ENCODE measurements around the gene NRG4. TPM values are rescaled to one million over a fixed set of nuclear protein-coding genes. Genes with fewer than 3 reads are reported as not detected.
"Not testable (repeated sequence)": the region's sequence is repeated elsewhere in the genome, so short reads cannot be mapped to it uniquely, and the experiment has no call there.

The NRG4 gene
- total and polyA plus RNA-seq, 5 donors from 2014 or later = not detected

- Mint-ChIP-seq H3K36me3 (peaks cover under 1% of the 10 kb centered on the region), H3K4me1 (no peaks in the 10 kb centered on the region), H3K4me3 (no peak overlapping the region), H3K9me3 (peaks cover 0 to 4% (median 1%) of the 10 kb centered on the region in 7 donors), H3K27ac (no peak overlapping the region), H3K27me3 (peaks cover 37% of the 10 kb centered on the region)
- peaks cover 3 to 4% of the 10 kb centered on the region in 2 experiments for H3K9me3 ChIP-seq (ENCODE audit: control insufficient read depth in 2 of 2, low read length in 2 of 2)
- no peak overlapping the region for H3K27ac ChIP-seq (ENCODE audit: insufficient read depth, low read length, poor library complexity, severe bottlenecking)
- ATAC-seq (ENCODE audit: low read depth in 2 of 2) (no peak), DNase-seq (no peak)
- no peak overlapping the region for H3K4me3 ChIP-seq (ENCODE audit: low read depth, low read length)
- peaks cover 6% of the 10 kb centered on the region for H3K27me3 ChIP-seq (ENCODE audit: control insufficient read depth, insufficient read depth, low read length)
- H3K4me1 ChIP-seq (ENCODE audit: control insufficient read depth, insufficient read depth, low read length, poor library complexity, severe bottlenecking) = no peaks in the 10 kb centered on the region
- H3K36me3 ChIP-seq (ENCODE audit: control insufficient read depth, insufficient read depth, low read length) = no peaks in the 10 kb centered on the region
Observed at GRCh38 chr15:75989045-75989444, 23.2 kb downstream of the NRG4 start.

GRCh38 chr15:75985971-75986370 lies 26.3 kb downstream of the NRG4 start:
- Mint-ChIP-seq H3K27ac (no peak overlapping the region), H3K4me1 (no peaks in the 10 kb centered on the region), H3K36me3 (no peaks in the 10 kb centered on the region), H3K9me3 (no peaks in the 10 kb centered on the region), H3K4me3 (no peak overlapping the region), H3K27me3 (peaks cover 43% of the 10 kb centered on the region)
- Histone ChIP-seq H3K9me3 (ENCODE audit: control insufficient read depth in 2 of 2, low read length in 2 of 2) (no peaks in the 10 kb centered on the region), H3K27me3 (ENCODE audit: control insufficient read depth, insufficient read depth, low read length) (peaks cover 8% of the 10 kb centered on the region), H3K4me1 (ENCODE audit: control insufficient read depth, insufficient read depth, low read length, poor library complexity, severe bottlenecking) (no peaks in the 10 kb centered on the region), H3K27ac (ENCODE audit: insufficient read depth, low read length, poor library complexity, severe bottlenecking) (no peak overlapping the region), H3K36me3 (ENCODE audit: control insufficient read depth, insufficient read depth, low read length) (no peaks in the 10 kb centered on the region), H3K4me3 (ENCODE audit: low read depth, low read length) (no peak overlapping the region)
- DNase-seq (no peak), ATAC-seq (ENCODE audit: low read depth in 2 of 2) (no peak)

GRCh38 chr15:75984706-75985105 lies 27.5 kb downstream of the NRG4 start:
- not testable (repeated sequence) for H3K9me3 Mint-ChIP-seq; H3K36me3 Mint-ChIP-seq; H3K27ac Mint-ChIP-seq; H3K36me3 ChIP-seq (ENCODE audit: control insufficient read depth, insufficient read depth, low read length); H3K4me1 Mint-ChIP-seq; H3K4me3 ChIP-seq (ENCODE audit: low read depth, low read length); H3K4me1 ChIP-seq (ENCODE audit: control insufficient read depth, insufficient read depth, low read length, poor library complexity, severe bottlenecking); H3K27ac ChIP-seq (ENCODE audit: insufficient read depth, low read length, poor library complexity, severe bottlenecking); H3K9me3 ChIP-seq (ENCODE audit: control insufficient read depth in 2 of 2, low read length in 2 of 2); DNase-seq; ATAC-seq (ENCODE audit: low read depth in 2 of 2); H3K4me3 Mint-ChIP-seq
- peaks cover 12% of the 10 kb centered on the region for H3K27me3 ChIP-seq (ENCODE audit: control insufficient read depth, insufficient read depth, low read length)
- peaks cover 40% of the 10 kb centered on the region for H3K27me3 Mint-ChIP-seq

- H3K27me3 ChIP-seq (ENCODE audit: control insufficient read depth, insufficient read depth, low read length) = peaks cover 18% of the 10 kb centered on the region
- Mint-ChIP-seq H3K4me1 (no peaks in the 10 kb centered on the region), H3K4me3 (no peak overlapping the region), H3K36me3 (no peaks in the 10 kb centered on the region), H3K27ac (no peak overlapping the region), H3K27me3 (peaks cover 41% of the 10 kb centered on the region), H3K9me3 (peaks cover 0 to 3% (median 0%) of the 10 kb centered on the region in 7 donors)
- no peak overlapping the region for H3K27ac ChIP-seq (ENCODE audit: insufficient read depth, low read length, poor library complexity, severe bottlenecking)
- H3K4me1 ChIP-seq (ENCODE audit: control insufficient read depth, insufficient read depth, low read length, poor library complexity, severe bottlenecking) = no peaks in the 10 kb centered on the region
- ATAC-seq (ENCODE audit: low read depth in 2 of 2) (no peak), DNase-seq (no peak)
- no peak overlapping the region for H3K4me3 ChIP-seq (ENCODE audit: low read depth, low read length)
- H3K36me3 ChIP-seq (ENCODE audit: control insufficient read depth, insufficient read depth, low read length) = no peaks in the 10 kb centered on the region
- H3K9me3 ChIP-seq (ENCODE audit: control insufficient read depth in 2 of 2, low read length in 2 of 2) = no peaks in the 10 kb centered on the region
Observed at GRCh38 chr15:75982468-75982867, 29.8 kb downstream of the NRG4 start.

- Histone ChIP-seq H3K4me3 (ENCODE audit: low read depth, low read length) (no peak overlapping the region), H3K36me3 (ENCODE audit: control insufficient read depth, insufficient read depth, low read length) (no peaks in the 10 kb centered on the region), H3K27ac (ENCODE audit: insufficient read depth, low read length, poor library complexity, severe bottlenecking) (no peak overlapping the region), H3K4me1 (ENCODE audit: control insufficient read depth, insufficient read depth, low read length, poor library complexity, severe bottlenecking) (no peaks in the 10 kb centered on the region), H3K9me3 (ENCODE audit: control insufficient read depth in 2 of 2, low read length in 2 of 2) (no peaks in the 10 kb centered on the region), H3K27me3 (ENCODE audit: control insufficient read depth, insufficient read depth, low read length) (peaks cover 20% of the 10 kb centered on the region)
- no peak overlapping the region for H3K27ac Mint-ChIP-seq
- ATAC-seq (ENCODE audit: low read depth in 2 of 2) = no peak
- H3K9me3 Mint-ChIP-seq = peaks cover 0 to 3% (median 0%) of the 10 kb centered on the region in 7 donors
- no peaks in the 10 kb centered on the region for H3K4me1 Mint-ChIP-seq
- H3K4me3 Mint-ChIP-seq = no peak overlapping the region
- no peak for DNase-seq
- no peaks in the 10 kb centered on the region for H3K36me3 Mint-ChIP-seq
- H3K27me3 Mint-ChIP-seq = peaks cover 40% of the 10 kb centered on the region
Observed at GRCh38 chr15:75981149-75981815, 30.9 kb downstream of the NRG4 start.

GRCh38 chr15:75976766-75977165 lies 35.5 kb downstream of the NRG4 start:
- H3K4me1 ChIP-seq (ENCODE audit: control insufficient read depth, insufficient read depth, low read length, poor library complexity, severe bottlenecking); H3K27ac Mint-ChIP-seq; H3K4me3 Mint-ChIP-seq; H3K4me1 Mint-ChIP-seq; ATAC-seq (ENCODE audit: low read depth in 2 of 2); H3K9me3 Mint-ChIP-seq; H3K36me3 ChIP-seq (ENCODE audit: control insufficient read depth, insufficient read depth, low read length); H3K9me3 ChIP-seq (ENCODE audit: control insufficient read depth in 2 of 2, low read length in 2 of 2); DNase-seq; H3K27ac ChIP-seq (ENCODE audit: insufficient read depth, low read length, poor library complexity, severe bottlenecking); H3K4me3 ChIP-seq (ENCODE audit: low read depth, low read length); H3K36me3 Mint-ChIP-seq: not testable (repeated sequence)
- peaks cover 26% of the 10 kb centered on the region for H3K27me3 ChIP-seq (ENCODE audit: control insufficient read depth, insufficient read depth, low read length)
- H3K27me3 Mint-ChIP-seq = peaks cover 53% of the 10 kb centered on the region

GRCh38 chr15:75966073-75966472 lies 46.2 kb downstream of the NRG4 start:
- peaks cover 20% of the 10 kb centered on the region for H3K27me3 Mint-ChIP-seq
- no peak overlapping the region for H3K4me3 ChIP-seq (ENCODE audit: low read depth, low read length)
- H3K27ac Mint-ChIP-seq = no peak overlapping the region
- no peak for DNase-seq
- H3K36me3 ChIP-seq (ENCODE audit: control insufficient read depth, insufficient read depth, low read length) = no peaks in the 10 kb centered on the region
- H3K4me1 Mint-ChIP-seq = no peaks in the 10 kb centered on the region
- H3K27ac ChIP-seq (ENCODE audit: insufficient read depth, low read length, poor library complexity, severe bottlenecking) = no peak overlapping the region
- peaks cover 0 to 2% (median 0%) of the 10 kb centered on the region in 7 donors for H3K9me3 Mint-ChIP-seq
- no peaks in the 10 kb centered on the region for H3K36me3 Mint-ChIP-seq
- no peaks in the 10 kb centered on the region for H3K27me3 ChIP-seq (ENCODE audit: control insufficient read depth, insufficient read depth, low read length)
- no peaks in the 10 kb centered on the region for H3K4me1 ChIP-seq (ENCODE audit: control insufficient read depth, insufficient read depth, low read length, poor library complexity, severe bottlenecking)
- no peaks in the 10 kb centered on the region for H3K9me3 ChIP-seq (ENCODE audit: control insufficient read depth in 2 of 2, low read length in 2 of 2)
- no peak overlapping the region for H3K4me3 Mint-ChIP-seq
- no peak for ATAC-seq (ENCODE audit: low read depth in 2 of 2)

- no peak for ATAC-seq (ENCODE audit: low read depth in 2 of 2)
- Mint-ChIP-seq H3K36me3 (no peaks in the 10 kb centered on the region), H3K4me3 (no peak overlapping the region)
Observed at GRCh38 chr15:75961331-75961730, 50.9 kb downstream of the NRG4 start.

More at GRCh38 chr15:75961331-75961730, 50.9 kb downstream of the NRG4 start:
- H3K4me1 ChIP-seq (ENCODE audit: control insufficient read depth, insufficient read depth, low read length, poor library complexity, severe bottlenecking) = no peaks in the 10 kb centered on the region
- H3K27me3 ChIP-seq (ENCODE audit: control insufficient read depth, insufficient read depth, low read length) = peaks cover 2% of the 10 kb centered on the region
- H3K27ac ChIP-seq (ENCODE audit: insufficient read depth, low read length, poor library complexity, severe bottlenecking) = no peak overlapping the region
- no peak for DNase-seq
- Mint-ChIP-seq H3K9me3 (peaks cover 0 to 2% (median 0%) of the 10 kb centered on the region in 7 donors), H3K27me3 (peaks cover 40% of the 10 kb centered on the region), H3K27ac (no peak overlapping the region), H3K4me1 (no peaks in the 10 kb centered on the region)
- no peaks in the 10 kb centered on the region for H3K9me3 ChIP-seq (ENCODE audit: control insufficient read depth in 2 of 2, low read length in 2 of 2)
- H3K4me3 ChIP-seq (ENCODE audit: low read depth, low read length) = no peak overlapping the region
- no peaks in the 10 kb centered on the region for H3K36me3 ChIP-seq (ENCODE audit: control insufficient read depth, insufficient read depth, low read length)

Measured in CD4-positive, CD25-positive, alpha-beta regulatory T cell (primary cell).